IMR-90 (cell line): ENCODE data around the gene ACSS1. TPM values are rescaled to one million over a fixed set of nuclear protein-coding genes. Genes with fewer than 3 reads are reported as not detected.

Experiments used
- ATAC-seq: fragments of 200-7000 bp; cut with Tn5 transposase; 2 replicates; pipeline ENCODE4 v1.9.1; 2020; ENCODE audit warnings: low read depth, mild to moderate bottlenecking, moderate library complexity
- BruUV-seq: library from RNA; stranded (reverse); fragments of 400-500 nt; replicated peaks from 2 replicates; lab custom pipeline; 2021; lab: Mats Ljungman, UMichigan
- CTCF ChIA-PET: fragments of 300-600 bp; formaldehyde crosslinking; extraction: SDS; loops from one replicate; lab custom pipeline; 2021; ENCODE audit warnings: antibody characterized with exemption; lab: Yijun Ruan, JAX
- POLR2A ChIA-PET: fragments of 300-600 bp; sonication (Branson Sonifier 250); formaldehyde crosslinking; loops from one replicate; lab custom pipeline; 2022; ENCODE audit warnings: antibody characterized with exemption; ENCODE audit not compliant: unreplicated experiment; lab: Charles Lee
- DNase-seq: peaks from one replicate; pipeline ENCODE4 v3.0.0; 2013
- H2AFZ ChIP-seq: replicated peaks from 2 replicates; pipeline ENCODE3; 2013; ENCODE audit warnings: low read length, mild to moderate bottlenecking; ENCODE audit not compliant: poor library complexity
- H2AK5ac ChIP-seq: 2 replicates; pipeline ENCODE4 v1.6.1; 2013; ENCODE audit warnings: low read depth, low read length, inconsistent platforms
- H2AK9ac ChIP-seq: replicated peaks from 2 replicates; pipeline ENCODE3; 2013; ENCODE audit warnings: mild to moderate bottlenecking, low read depth, low read length, moderate library complexity; ENCODE audit not compliant: poor library complexity
- H2BK120ac ChIP-seq: 2 replicates; pipeline ENCODE4 v1.6.1; 2013; ENCODE audit warnings: low read depth, low read length, inconsistent platforms
- H2BK15ac ChIP-seq: 3 replicates; pipeline ENCODE4 v1.6.1; 2013; ENCODE audit warnings: low read depth, low read length, inconsistent platforms
- H2BK20ac ChIP-seq: 2 replicates; pipeline ENCODE4 v1.6.1; 2013; ENCODE audit warnings: low read depth, mild to moderate bottlenecking, inconsistent platforms, low read length, moderate library complexity
- H2BK5ac ChIP-seq: 2 replicates; pipeline ENCODE4 v1.6.1; 2013; ENCODE audit warnings: mild to moderate bottlenecking, low read depth, low read length, inconsistent platforms; ENCODE audit not compliant: poor library complexity, severe bottlenecking
- H3K14ac ChIP-seq: replicated peaks from 2 replicates; pipeline ENCODE4 v1.6.1; 2013; ENCODE audit warnings: low read depth, low read length, inconsistent platforms
- H3K18ac ChIP-seq: 2 replicates; pipeline ENCODE4 v1.6.1; 2013; ENCODE audit warnings: low read depth, low read length, control low read depth
- H3K23ac ChIP-seq: 2 replicates; pipeline ENCODE4 v1.6.1; 2013; ENCODE audit warnings: low read depth, low read length, inconsistent platforms
- H3K27ac ChIP-seq: 2 replicates; pipeline ENCODE4 v1.5.1; 2013; ENCODE audit warnings: mild to moderate bottlenecking, control low read depth, low read length; ENCODE audit not compliant: insufficient read depth
- H3K27me3 ChIP-seq: 2 replicates; pipeline ENCODE4 v1.6.1; 2013; ENCODE audit warnings: low read length; ENCODE audit not compliant: control insufficient read depth, insufficient read depth
- H3K36me3 ChIP-seq: 2 replicates; pipeline ENCODE4 v1.6.1; 2013; ENCODE audit warnings: low read length, mixed read lengths; ENCODE audit not compliant: control insufficient read depth, insufficient read depth
- H3K4ac ChIP-seq: 2 replicates; pipeline ENCODE4 v1.6.1; 2013; ENCODE audit warnings: low read depth, low read length, inconsistent platforms
- H3K4me1 ChIP-seq: 2 replicates; pipeline ENCODE4 v1.6.1; 2013; ENCODE audit warnings: low read length, mixed read lengths; ENCODE audit not compliant: control insufficient read depth, insufficient read depth
- H3K4me2 ChIP-seq: 2 replicates; pipeline ENCODE4 v1.6.1; 2013; ENCODE audit warnings: low read depth, mild to moderate bottlenecking, control low read depth, low read length, moderate library complexity
- H3K4me3 ChIP-seq: 2 replicates; pipeline ENCODE4 v1.5.1; 2013; ENCODE audit warnings: low read depth, mild to moderate bottlenecking, control low read depth, low read length, moderate library complexity; ENCODE audit not compliant: insufficient read depth
- H3K56ac ChIP-seq: 2 replicates; pipeline ENCODE4 v1.6.1; 2013; ENCODE audit warnings: low read length, inconsistent platforms; ENCODE audit not compliant: insufficient read depth; ENCODE audit errors: extremely low read depth
- H3K79me1 ChIP-seq, 2 experiments: 2 replicates each; pipeline ENCODE4 v1.6.1; 2013; ENCODE audit warnings: low read length in 2 of 2, inconsistent platforms in 1 of 2, low read depth in 1 of 2
- H3K9ac ChIP-seq: 2 replicates; pipeline ENCODE4 v1.6.1; 2013; ENCODE audit warnings: low read depth, low read length, control low read depth
- H3K9me1 ChIP-seq: 2 replicates; pipeline ENCODE4 v1.6.1; 2013; ENCODE audit warnings: low read length, inconsistent platforms; ENCODE audit not compliant: insufficient read depth
- H3K9me3 ChIP-seq: 2 replicates; pipeline ENCODE4 v1.6.1; 2013; ENCODE audit warnings: low read length; ENCODE audit not compliant: control insufficient read depth, insufficient read depth
- H4K20me1 ChIP-seq: 2 replicates; pipeline ENCODE4 v1.6.1; 2013; ENCODE audit warnings: low read length, inconsistent platforms; ENCODE audit not compliant: insufficient read depth
- H4K5ac ChIP-seq: 2 replicates; pipeline ENCODE4 v1.6.1; 2013; ENCODE audit warnings: mild to moderate bottlenecking, low read depth, low read length, control low read depth
- H4K8ac ChIP-seq, 2 experiments: 2 replicates each; pipeline ENCODE4 v1.6.1; 2013; ENCODE audit warnings: low read depth in 2 of 2, low read length in 2 of 2, control low read depth in 1 of 2, inconsistent platforms in 1 of 2
- H4K91ac ChIP-seq: 2 replicates; pipeline ENCODE4 v1.6.1; 2013; ENCODE audit warnings: low read depth, low read length, inconsistent platforms; ENCODE audit not compliant: insufficient read depth
- BHLHE40 ChIP-seq: fragments of 150-350 bp; IDR thresholded peaks from 2 replicates; pipeline ENCODE4 v1.6.1; 2016; ENCODE audit warnings: mild to moderate bottlenecking, low read depth, low read length
- CEBPB ChIP-seq: IDR thresholded peaks from 2 replicates; pipeline ENCODE4 v1.6.1; 2012; ENCODE audit warnings: low read depth, low read length, improper control_type of control experiment
- FOS ChIP-seq: fragments of 150-350 bp; IDR thresholded peaks from 2 replicates; pipeline ENCODE4 v1.6.1; 2016; ENCODE audit warnings: low read depth, low read length
- MAFK ChIP-seq: IDR thresholded peaks from 2 replicates; pipeline ENCODE4 v1.6.1; 2012; ENCODE audit warnings: low read depth, low read length, improper control_type of control experiment
- MAZ ChIP-seq: IDR thresholded peaks from 2 replicates; pipeline ENCODE4 v1.6.1; 2012; ENCODE audit warnings: low read depth, mild to moderate bottlenecking, low read length, improper control_type of control experiment, moderate library complexity, borderline replicate concordance
- NFE2L2 ChIP-seq: fragments of 150-350 bp; IDR thresholded peaks from 2 replicates; pipeline ENCODE4 v1.6.1; 2016; ENCODE audit warnings: low read depth, mild to moderate bottlenecking, low read length
- POLR2A ChIP-seq: IDR thresholded peaks from 2 replicates; pipeline ENCODE4 v1.6.1; 2012; ENCODE audit warnings: mild to moderate bottlenecking, low read depth, low read length
- RCOR1 ChIP-seq: IDR thresholded peaks from 2 replicates; pipeline ENCODE4 v1.6.1; 2012; ENCODE audit warnings: mild to moderate bottlenecking, low read length, improper control_type of control experiment; ENCODE audit not compliant: insufficient replicate concordance
- RFX5 ChIP-seq: IDR thresholded peaks from 2 replicates; pipeline ENCODE4 v1.8.0; 2012; ENCODE audit warnings: low read depth, mild to moderate bottlenecking, low read length, moderate library complexity
- WGBS, 2 experiments: methylation state at CpG; one replicate each; pipeline versions ENCODE4 v1.1.5 to v1.1.7; 2013; ENCODE audit warnings: missing lambda C conversion rate in 2 of 2; ENCODE audit not compliant: insufficient read length in 1 of 2; ENCODE audit errors: extremely low coverage in 2 of 2; 5-methylcytosine and 5-hydroxymethylcytosine counted together
- dilution Hi-C: fragments of 300-500 bp; cut with HindIII; formaldehyde crosslinking; loops from one replicate; pipeline ENCODE4 v1.14.3; 2018; ENCODE audit warnings: low sequenced_read_pairs; ENCODE audit not compliant: unreplicated experiment
- in situ Hi-C: fragments of 300-500 bp; cut with MboI; formaldehyde crosslinking; loops from 3 replicates; pipeline ENCODE4 v1.14.3; 2019; ENCODE audit warnings: low sequenced_read_pairs, inconsistent platforms, mixed read lengths
- intact Hi-C: fragments of 100-400 bp; cut with micrococcal nuclease; formaldehyde crosslinking; loops from 2 replicates; pipeline ENCODE4 v1.10.0; 2022
- polyA plus RNA-seq, 3 experiments: library from polyadenylated mRNA; depleted of rRNA; stranded (reverse); fragments of >200 nt; gene quantifications; 2 replicates each; pipeline ENCODE4 v1.2.3, GENCODE V29; 2012; ENCODE audit warnings: low replicate concordance in 1 of 3
- total RNA-seq: library from RNA; depleted of rRNA; stranded (reverse); fragments of >200 nt; gene quantifications from 2 replicates; pipeline ENCODE4 v1.2.3, GENCODE V29; 2012
- TF ChIP-seq, protein P1 (sequence below): conservative IDR thresholded peaks from 2 replicates; pipeline ENCODE4 v1.5.1; 2012; ENCODE audit warnings: mild to moderate bottlenecking, low read depth, low read length, improper control_type of control experiment
- TF ChIP-seq, protein P2 (sequence below): fragments of 150-350 bp; IDR thresholded peaks from 2 replicates; pipeline ENCODE4 v1.6.1; 2017; ENCODE audit warnings: mild to moderate bottlenecking, antibody characterized with exemption, low read length, low read depth

Gene ACSS1
- total and polyA plus RNA-seq, 2 of the 4 experiments (the other 2 are of a cell fraction), result 0.72 to 1.2 TPM

GRCh38 chr20:24998631-24999445 lies 59.1 kb downstream of the ACSS1 start (continued):
- TF ChIP-seq, protein P1, sequence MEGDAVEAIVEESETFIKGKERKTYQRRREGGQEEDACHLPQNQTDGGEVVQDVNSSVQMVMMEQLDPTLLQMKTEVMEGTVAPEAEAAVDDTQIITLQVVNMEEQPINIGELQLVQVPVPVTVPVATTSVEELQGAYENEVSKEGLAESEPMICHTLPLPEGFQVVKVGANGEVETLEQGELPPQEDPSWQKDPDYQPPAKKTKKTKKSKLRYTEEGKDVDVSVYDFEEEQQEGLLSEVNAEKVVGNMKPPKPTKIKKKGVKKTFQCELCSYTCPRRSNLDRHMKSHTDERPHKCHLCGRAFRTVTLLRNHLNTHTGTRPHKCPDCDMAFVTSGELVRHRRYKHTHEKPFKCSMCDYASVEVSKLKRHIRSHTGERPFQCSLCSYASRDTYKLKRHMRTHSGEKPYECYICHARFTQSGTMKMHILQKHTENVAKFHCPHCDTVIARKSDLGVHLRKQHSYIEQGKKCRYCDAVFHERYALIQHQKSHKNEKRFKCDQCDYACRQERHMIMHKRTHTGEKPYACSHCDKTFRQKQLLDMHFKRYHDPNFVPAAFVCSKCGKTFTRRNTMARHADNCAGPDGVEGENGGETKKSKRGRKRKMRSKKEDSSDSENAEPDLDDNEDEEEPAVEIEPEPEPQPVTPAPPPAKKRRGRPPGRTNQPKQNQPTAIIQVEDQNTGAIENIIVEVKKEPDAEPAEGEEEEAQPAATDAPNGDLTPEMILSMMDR, result no peak
- TF ChIP-seq MAFK, result no peak

DNA sequence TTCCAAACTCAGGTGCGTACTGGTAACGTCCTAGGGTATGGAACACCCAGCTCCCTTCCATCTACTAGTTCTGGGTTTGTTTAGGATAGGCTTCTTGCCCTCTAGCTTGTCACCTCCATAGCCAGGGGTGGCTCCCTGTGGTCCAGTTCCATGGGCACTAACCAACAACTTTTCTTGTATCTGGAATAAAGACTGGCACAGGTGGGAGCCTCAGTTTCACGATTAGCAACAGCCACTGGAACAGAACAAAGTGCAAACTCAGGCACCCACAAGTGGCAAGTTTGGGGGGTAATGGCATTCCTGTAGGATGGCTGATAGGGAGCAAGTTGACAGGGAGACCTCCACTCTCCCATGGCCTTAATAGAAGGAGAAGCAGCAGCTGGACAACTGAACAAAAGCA lies 59.8 kb downstream of the ACSS1 start:
- no peak for TF ChIP-seq POLR2A
- TF ChIP-seq, protein P2, sequence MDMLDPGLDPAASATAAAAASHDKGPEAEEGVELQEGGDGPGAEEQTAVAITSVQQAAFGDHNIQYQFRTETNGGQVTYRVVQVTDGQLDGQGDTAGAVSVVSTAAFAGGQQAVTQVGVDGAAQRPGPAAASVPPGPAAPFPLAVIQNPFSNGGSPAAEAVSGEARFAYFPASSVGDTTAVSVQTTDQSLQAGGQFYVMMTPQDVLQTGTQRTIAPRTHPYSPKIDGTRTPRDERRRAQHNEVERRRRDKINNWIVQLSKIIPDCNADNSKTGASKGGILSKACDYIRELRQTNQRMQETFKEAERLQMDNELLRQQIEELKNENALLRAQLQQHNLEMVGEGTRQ, result no peak
- TF ChIP-seq CEBPB, result no peak
- TF ChIP-seq RFX5, result no peak
- no peak for TF ChIP-seq NFE2L2
- TF ChIP-seq MAZ, result no peak
- TF ChIP-seq BHLHE40, result no peak
- no peak for TF ChIP-seq FOS
- TF ChIP-seq RCOR1, result no peak

More for the DNA sequence above, 59.8 kb downstream of the ACSS1 start:
- dilution Hi-C loops, result no loop called here
- DNase-seq (no peak), ATAC-seq (no peak)
- H3K4me2 ChIP-seq, result no peak overlapping the region
- H3K9me1 ChIP-seq, result no peaks in the 10 kb centered on the region
- no peak overlapping the region for H2BK15ac ChIP-seq
- no peak overlapping the region for H4K8ac ChIP-seq
- no peak overlapping the region for H3K27ac ChIP-seq
- H4K91ac ChIP-seq, result no peak overlapping the region
- no peak overlapping the region for H2AFZ ChIP-seq
- no peak overlapping the region for H2AK5ac ChIP-seq
- intact Hi-C loops, result no loop called here
- no peak overlapping the region for H2BK120ac ChIP-seq
- peaks cover 32% of the 10 kb centered on the region for H3K27me3 ChIP-seq
- no peaks in the 10 kb centered on the region for H4K20me1 ChIP-seq
- H3K4me1 ChIP-seq, result peaks cover 2% of the 10 kb centered on the region; the same call in 1 of the 2 replicates
- POLR2A ChIA-PET, result no interaction called here
- H2BK20ac ChIP-seq, result no peak overlapping the region
- H3K56ac ChIP-seq, result no peak overlapping the region
- in situ Hi-C loops, result loop anchor here (5.0 to 25.0 kb wide), 5 partner anchors 64 to 864 kb away; partner anchors contain the start of genes NINL and ZNF337
- no TSS peak for BruUV-seq
- H3K4ac ChIP-seq, result no peak overlapping the region
- no peak overlapping the region for H3K4me3 ChIP-seq
- H3K14ac ChIP-seq, result no peak overlapping the region
- H3K79me1 ChIP-seq, result no peaks in the 10 kb centered on the region
- no peak overlapping the region for H3K18ac ChIP-seq
- WGBS, 2 experiments, result no CpG with 5 or more reads among the region's 3 CpGs
- 0 out of 2 replicates have a peak overlapping the region, but pooled peaks have one; percentile 25 for H3K23ac ChIP-seq
- CTCF ChIA-PET, result interaction anchor here (1.1 kb wide), 1 partner anchor 67 kb away, joined by 3 read pairs; no protein-coding TSS in a partner anchor
- no peak overlapping the region for H3K9ac ChIP-seq
- H3K36me3 ChIP-seq, result no peaks in the 10 kb centered on the region
- no peak overlapping the region for H4K5ac ChIP-seq
- no peak overlapping the region for H2AK9ac ChIP-seq
- H2BK5ac ChIP-seq, result no peak overlapping the region
- H3K9me3 ChIP-seq, result no peaks in the 10 kb centered on the region
